Measurements from ENCODE around the gene GSG1.
"Not testable (repeated sequence)": the region's sequence is repeated elsewhere in the genome, so short reads cannot be mapped to it uniquely, and the experiment has no call there.

GSG1 gene

GRCh38 chr12:13060581-13060980, 42.9 kb downstream of the GSG1 start:
- no peak for DNase-seq (ENCODE audit: low read depth in 2 of 2)

GRCh38 chr12:13053617-13054016, 49.9 kb downstream of the GSG1 start:
- DNase-seq (ENCODE audit: low read depth in 2 of 2), result not testable (repeated sequence)

GRCh38 chr12:13052421-13052820, 51.0 kb downstream of the GSG1 start:
- no peak for DNase-seq (ENCODE audit: low read depth in 2 of 2)

- DNase-seq (ENCODE audit: low read depth in 2 of 2), result no peak
These were observed 53.7 kb downstream of the GSG1 start for GRCh38 chr12:13049816-13050215.

- DNase-seq (ENCODE audit: low read depth in 2 of 2), result no peak
These were observed 56.5 kb downstream of the GSG1 start for GRCh38 chr12:13046964-13047363.

- DNase-seq (ENCODE audit: low read depth in 2 of 2), result no peak
These were observed 57.7 kb downstream of the GSG1 start for GRCh38 chr12:13045816-13046215.

- DNase-seq (ENCODE audit: low read depth in 2 of 2), result no peak
These were observed 58.6 kb downstream of the GSG1 start for GRCh38 chr12:13044906-13045299.

- peak; percentile 50 for DNase-seq (ENCODE audit: low read depth in 2 of 2)
These were observed 59.2 kb downstream of the GSG1 start, which contains the start of gene FAM234B for GRCh38 chr12:13044002-13044905. FAM234B (plus strand) TSS chr12:13044381; CDS start chr12:13044404, 23 bp downstream.

- DNase-seq (ENCODE audit: low read depth in 2 of 2), result no peak
These were observed 60.7 kb downstream of the GSG1 start for GRCh38 chr12:13042666-13043230.

GRCh38 chr12:13041224-13041623, 62.2 kb downstream of the GSG1 start:
- DNase-seq (ENCODE audit: low read depth in 2 of 2), result no peak

- DNase-seq (ENCODE audit: low read depth in 2 of 2), result no peak
These were observed 64.0 kb downstream of the GSG1 start for GRCh38 chr12:13039328-13039956.

- DNase-seq (ENCODE audit: low read depth in 2 of 2), result no peak
These were observed 64.8 kb downstream of the GSG1 start for GRCh38 chr12:13038491-13039161.

- no peak for DNase-seq (ENCODE audit: low read depth in 2 of 2)
These were observed 66.6 kb downstream of the GSG1 start for GRCh38 chr12:13036881-13037280.

GRCh38 chr12:13035335-13035734, 68.1 kb downstream of the GSG1 start:
- not testable (repeated sequence) for DNase-seq (ENCODE audit: low read depth in 2 of 2)
